Right ventricle myocardium superior (tissue), 1 donor: ENCODE measurements around the gene MLLT1. TPM values are rescaled to one million over a fixed set of nuclear protein-coding genes. Genes with fewer than 3 reads are reported as not detected.

Source experiments
- ATAC-seq: fragments of 200-7000 bp; cut with Tn5 transposase; one replicate; pipeline ENCODE4 v1.9.1; 2020; ENCODE audit warnings: mild to moderate bottlenecking; ENCODE audit not compliant: poor library complexity
- DNase-seq: peaks from one replicate; pipeline ENCODE4 v3.0.0-alpha.2; 2020
- intact Hi-C: fragments of 100-400 bp; cut with DNase I; formaldehyde crosslinking; loops from one replicate; pipeline ENCODE4 v1.11.2; 2022
- total RNA-seq: library from RNA; stranded (reverse); fragmentation: NEBNext Ultra II Directional; extraction: Animal tissue kit (Norgen Biotek cat#: 25700); gene quantifications from one replicate; pipeline ENCODE4 v1.2.1, GENCODE V29; 2021
- donor health status: DM: no; HTN: yes; CAD: no; lungs with severe emphysema.

Gene MLLT1
- total RNA-seq, 1 donor from 2014 or later, result 37.2 TPM

DNA sequence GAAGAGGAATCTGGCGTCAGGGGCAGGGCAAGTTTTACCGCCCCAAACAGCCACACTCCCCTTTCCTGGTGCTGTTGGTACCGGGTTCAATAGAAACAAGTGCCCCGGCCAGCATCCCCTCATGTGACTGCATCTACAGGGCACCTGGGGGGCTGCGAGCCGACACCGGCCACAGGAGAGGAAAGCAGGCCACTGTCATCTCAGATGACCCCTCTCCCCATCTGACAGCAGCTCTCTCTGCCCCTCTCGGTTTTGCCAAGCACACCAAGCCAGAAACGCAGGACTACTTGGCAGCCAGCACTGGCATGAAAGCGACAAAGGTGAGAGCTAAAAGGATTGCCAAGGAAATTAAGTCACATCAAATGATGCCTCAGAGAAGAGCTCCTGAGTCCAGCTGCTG is 37.1 kb downstream of the MLLT1 start:
- peak; percentile 28 for DNase-seq
- no peak for ATAC-seq
- intact Hi-C loops, result no loop called here

DNA sequence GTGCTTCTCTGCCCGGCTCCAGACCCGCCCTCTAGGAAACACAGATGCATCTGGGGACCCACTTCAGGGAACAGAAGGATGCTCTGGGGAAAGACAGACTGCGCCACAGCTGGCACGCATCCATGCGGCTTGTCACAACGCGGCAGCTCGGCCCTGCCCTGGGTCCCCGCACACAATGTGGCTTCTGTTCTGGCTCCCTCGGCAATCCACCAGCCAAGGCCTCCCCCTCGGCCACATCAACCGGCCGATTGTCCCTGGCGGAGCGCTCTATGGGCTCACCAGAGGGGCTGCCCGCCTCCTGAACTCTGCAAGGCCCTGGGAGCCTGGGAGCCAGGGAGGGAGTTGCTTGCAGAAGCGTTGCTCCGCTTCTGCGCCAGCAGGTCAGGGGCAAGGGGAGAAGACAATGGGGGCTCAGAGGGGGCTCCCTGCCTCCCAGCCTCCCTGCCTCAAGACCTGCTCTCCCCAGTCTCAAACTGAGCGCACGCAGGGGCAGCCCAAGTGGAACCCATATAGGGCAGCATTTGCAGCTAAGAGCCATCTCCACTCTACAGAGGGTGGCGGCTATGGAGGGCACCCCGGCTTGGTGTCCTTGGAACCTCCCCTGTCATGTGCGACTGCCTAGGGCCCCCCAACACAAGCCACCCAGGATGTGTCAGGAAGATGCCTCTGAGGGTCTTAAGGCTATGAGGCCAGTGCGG is 37.9 kb downstream of the MLLT1 start:
- no peak for ATAC-seq
- intact Hi-C loops, result no loop called here
- DNase-seq, result peak; percentile 62

GRCh38 chr19:6241056-6241455 is 38.7 kb downstream of the MLLT1 start:
- ATAC-seq (no peak), DNase-seq (peak; percentile 36)
- intact Hi-C loops, result no loop called here

DNA sequence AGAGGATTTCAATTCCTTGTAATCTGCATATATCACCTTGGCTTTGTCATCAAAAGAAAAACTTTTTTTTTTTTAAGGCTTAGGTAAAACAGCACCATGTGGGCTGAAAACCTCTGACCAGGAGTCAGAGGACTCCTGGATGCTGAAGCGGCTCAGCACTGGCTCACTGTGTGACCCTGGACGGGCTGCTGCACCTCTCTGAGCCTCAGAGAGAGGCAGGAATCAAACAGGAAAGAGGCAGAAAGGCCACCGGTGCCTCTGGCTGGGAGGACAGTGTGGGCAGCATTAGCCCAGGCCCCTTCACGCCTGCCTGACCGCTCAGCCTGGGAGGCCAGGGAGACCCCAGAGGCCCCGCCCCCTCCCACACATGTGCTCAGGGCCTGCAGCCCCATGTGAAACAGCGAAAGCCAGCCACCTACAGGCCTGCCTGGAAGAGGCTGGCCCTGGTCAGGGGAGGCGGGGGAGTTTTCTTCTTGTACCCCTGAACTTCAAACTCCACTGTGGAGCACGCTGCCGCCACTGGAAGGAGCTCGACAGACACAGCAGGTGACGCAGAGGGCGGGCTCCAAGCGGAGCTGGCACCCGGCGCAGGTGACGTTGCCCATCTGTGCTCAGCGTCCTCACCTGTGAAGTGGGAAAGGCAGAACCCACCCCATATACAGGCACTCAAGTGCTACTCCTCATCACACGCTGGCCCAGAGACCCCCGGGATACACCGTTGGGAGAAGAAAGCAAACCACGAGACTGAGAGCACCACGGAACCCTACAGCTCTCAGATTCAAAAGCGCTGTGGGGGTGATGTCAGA is 39.7 kb downstream of the MLLT1 start:
- DNase-seq, result peak; percentile 37
- intact Hi-C loops, result no loop called here
- no peak for ATAC-seq

DNA sequence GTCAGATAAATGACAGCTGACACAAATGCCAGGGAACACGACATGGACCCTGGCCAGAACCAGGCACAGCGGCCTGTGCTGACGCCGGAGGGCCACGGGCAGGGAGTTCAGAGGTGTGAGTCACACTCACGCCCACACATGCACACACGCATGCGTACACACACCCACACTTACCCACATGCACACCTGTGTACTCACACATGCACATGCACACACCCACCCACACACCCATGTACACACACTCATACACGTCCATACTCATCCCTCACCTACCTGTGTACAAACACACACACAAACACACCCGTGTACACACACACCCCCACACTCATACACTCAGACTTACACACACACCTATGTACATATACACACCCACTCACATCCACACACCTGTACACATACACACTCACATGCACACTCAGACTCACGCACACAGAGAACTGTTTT is 40.4 kb downstream of the MLLT1 start:
- no peak for ATAC-seq

GRCh38 chr19:6238643-6239281 is 41.0 kb downstream of the MLLT1 start:
- peak; percentile 61 for ATAC-seq
- intact Hi-C loops, result no loop called here
- peak; percentile 80 for DNase-seq

More for the DNA sequence above, 40.4 kb downstream of the MLLT1 start:
- DNase-seq, result peak; percentile 49
- intact Hi-C loops, result no loop called here

GRCh38 chr19:6238256-6238642 is 41.5 kb downstream of the MLLT1 start:
- DNase-seq (no peak), ATAC-seq (no peak)
- intact Hi-C loops, result no loop called here

GRCh38 chr19:6236310-6237291 is 43.2 kb downstream of the MLLT1 start:
- intact Hi-C loops, result no loop called here
- ATAC-seq (no peak), DNase-seq (peak; percentile 64)

DNA sequence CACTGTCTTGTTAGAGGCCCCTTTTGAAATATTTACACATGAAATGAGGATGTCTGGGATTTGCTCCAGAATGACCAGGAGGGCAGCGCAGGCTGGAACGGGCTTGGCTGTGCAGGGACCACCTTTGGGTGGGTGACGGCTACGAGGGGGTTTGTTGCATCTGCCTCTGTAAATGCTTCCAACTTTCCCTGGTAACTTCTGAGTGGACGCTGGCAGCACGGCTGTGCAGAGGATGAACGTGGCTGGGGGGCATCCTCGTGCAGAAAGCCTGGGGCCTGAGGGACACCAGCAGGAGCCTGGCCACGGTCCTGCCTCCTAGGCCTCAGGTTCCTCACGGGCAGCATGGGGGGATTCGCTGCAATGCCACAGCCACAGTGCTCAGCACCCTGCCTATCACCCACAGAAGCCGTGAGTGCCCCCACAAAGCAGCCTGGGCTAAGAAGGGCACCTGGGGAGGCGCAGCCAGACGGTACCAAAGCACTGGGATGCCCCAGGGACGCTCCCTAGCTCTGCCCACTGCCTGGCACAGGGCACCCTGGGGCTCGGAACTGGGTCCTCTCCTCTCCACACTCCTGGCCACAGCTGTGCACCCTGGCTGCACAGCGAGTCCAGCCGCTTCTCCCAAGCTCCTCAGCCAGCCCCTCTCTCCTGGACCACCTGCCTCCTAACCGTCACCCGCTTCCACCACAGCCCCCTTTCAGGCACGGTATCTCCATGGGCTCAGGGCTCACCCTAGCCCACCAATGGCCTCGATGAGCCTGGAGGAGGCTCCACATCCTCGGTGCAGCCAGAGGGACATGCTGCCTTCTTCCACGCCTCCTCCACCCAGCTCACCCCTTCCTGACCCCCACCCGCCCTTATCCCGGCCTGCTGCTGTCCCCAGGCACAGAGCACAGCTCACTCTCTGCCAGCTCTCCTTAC is 44.5 kb downstream of the MLLT1 start:
- intact Hi-C loops, result no loop called here
- peak; percentile 29 for DNase-seq
- no peak for ATAC-seq

GRCh38 chr19:6234527-6234926 is 45.2 kb downstream of the MLLT1 start:
- intact Hi-C loops, result loop anchor here (5.0 kb wide), 1 partner anchor 38 kb away; no protein-coding TSS in a partner anchor
- no peak for DNase-seq
- no peak for ATAC-seq

GRCh38 chr19:6233827-6234511 is 45.8 kb downstream of the MLLT1 start:
- DNase-seq (peak; percentile 83), ATAC-seq (peak; percentile 69)
- intact Hi-C loops, result loop anchor here (5.0 kb wide), 1 partner anchor 38 kb away; no protein-coding TSS in a partner anchor

DNA sequence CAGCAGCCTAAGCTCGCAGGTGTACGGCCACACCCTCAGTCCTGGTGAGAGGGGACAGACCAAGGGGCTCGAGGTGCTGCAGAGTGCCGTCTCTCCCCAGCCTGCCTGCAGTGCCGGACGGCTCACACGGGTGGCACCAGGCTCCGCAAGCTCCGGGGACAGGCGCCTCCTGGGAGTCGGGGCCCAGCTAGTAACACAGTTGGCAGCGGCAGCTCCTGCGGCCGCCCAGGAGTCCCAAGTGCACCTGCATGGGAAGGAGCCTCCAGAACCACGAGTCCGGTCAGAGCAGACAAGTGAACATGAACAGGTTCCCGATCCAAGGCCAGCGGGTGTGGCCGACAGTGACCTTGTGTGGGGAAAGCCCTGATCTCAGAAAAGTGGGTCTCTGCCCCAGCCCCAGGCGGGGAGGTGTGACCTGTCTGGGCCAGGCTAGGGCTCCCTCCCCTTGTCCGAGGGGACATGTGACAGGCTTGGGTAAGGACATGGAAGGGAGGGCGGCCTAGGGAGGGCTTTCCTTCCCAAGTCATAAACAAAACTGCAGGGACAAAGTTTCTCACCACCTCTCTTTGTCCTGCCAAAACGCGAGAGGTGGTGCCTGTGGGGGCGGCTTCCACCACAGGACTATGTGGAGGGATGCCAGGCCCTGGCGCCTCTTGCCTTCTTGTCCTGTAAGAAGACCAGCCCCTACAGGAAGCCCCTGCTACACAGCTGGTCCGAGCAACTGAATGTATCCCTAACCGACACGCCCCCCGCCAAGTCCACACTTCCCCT is 46.5 kb downstream of the MLLT1 start:
- intact Hi-C loops, result loop anchor here (5.0 kb wide), 1 partner anchor 39 kb away; no protein-coding TSS in a partner anchor

GRCh38 chr19:6232601-6233055 is 47.1 kb downstream of the MLLT1 start:
- DNase-seq, result no peak
- intact Hi-C loops, result loop anchor here (5.0 kb wide), 1 partner anchor 40 kb away; no protein-coding TSS in a partner anchor
- ATAC-seq, result no peak

More for the DNA sequence above, 46.5 kb downstream of the MLLT1 start:
- DNase-seq (peak; percentile 86), ATAC-seq (peak; percentile 52)

- intact Hi-C loops, result loop anchor here (5.0 kb wide), 1 partner anchor 41 kb away; no protein-coding TSS in a partner anchor
- DNase-seq (no peak), ATAC-seq (no peak)
Measured at GRCh38 chr19:6230991-6231448, 48.8 kb downstream of the MLLT1 start.

GRCh38 chr19:6229951-6230712 is 49.6 kb downstream of the MLLT1 start:
- DNase-seq (peak; percentile 41), ATAC-seq (no peak)
- intact Hi-C loops, result loop anchor here (5.0 kb wide), 1 partner anchor 42 kb away; no protein-coding TSS in a partner anchor
